Ishikawa (cell line): ENCODE results near the gene NOD2.

Source experiments
- CEBPB ChIP-seq: IDR thresholded peaks from 2 replicates; pipeline ENCODE4 v1.6.1; 2012
- EP300 ChIP-seq: IDR thresholded peaks from 2 replicates; pipeline ENCODE4 v1.6.1; 2012; ENCODE audit warnings: borderline replicate concordance
- RAD21 ChIP-seq: IDR thresholded peaks from 2 replicates; pipeline ENCODE4 v1.6.1; 2012; ENCODE audit warnings: low read depth
- YY1 ChIP-seq: IDR thresholded peaks from 2 replicates; pipeline ENCODE4 v1.6.1; 2012; ENCODE audit warnings: low read depth
- TF ChIP-seq, protein P1 (sequence below): IDR thresholded peaks from 2 replicates; pipeline ENCODE4 v1.6.1; 2012

DNA sequence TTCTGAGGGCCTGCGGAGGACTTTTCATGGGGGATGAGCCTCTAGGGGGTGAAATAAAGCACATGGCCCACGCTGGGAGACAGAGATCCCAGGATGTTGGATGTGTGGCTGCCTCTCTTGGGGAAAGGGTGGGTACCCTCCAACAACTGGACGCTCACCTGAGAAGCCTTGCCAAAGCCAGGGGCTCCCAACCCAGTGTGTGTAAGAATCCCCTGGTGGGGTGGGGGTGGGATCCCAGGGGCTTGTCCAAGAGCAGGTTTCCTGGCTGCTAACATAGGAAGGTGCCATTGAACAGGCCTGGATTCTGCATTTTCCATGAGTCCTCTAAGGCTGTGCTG, 12.9 kb upstream of the NOD2 start:
- no peak for TF ChIP-seq RAD21
- TF ChIP-seq, protein P1, sequence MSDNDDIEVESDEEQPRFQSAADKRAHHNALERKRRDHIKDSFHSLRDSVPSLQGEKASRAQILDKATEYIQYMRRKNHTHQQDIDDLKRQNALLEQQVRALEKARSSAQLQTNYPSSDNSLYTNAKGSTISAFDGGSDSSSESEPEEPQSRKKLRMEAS, result no peak
- no peak for TF ChIP-seq CEBPB
- TF ChIP-seq EP300, result no peak
- no peak for TF ChIP-seq YY1
